Keratinocyte (primary cell): ENCODE measurements around the gene ALCAM. TPM values are rescaled to one million over a fixed set of nuclear protein-coding genes. Genes with fewer than 3 reads are reported as not detected.

ENCODE experiments used
- DNase-seq: peaks from one replicate; pipeline ENCODE4 v3.0.0-alpha.2; 2011; ENCODE audit warnings: low read depth, missing footprints, low spot score
- FAIRE-seq: peaks from 2 replicates; lab custom pipeline; 2011; peaks lifted over from hg19 to GRCh38; lab: Jason Lieb, UNC
- H2AFZ ChIP-seq: 2 replicates; pipeline ENCODE4 v1.6.0; 2012; ENCODE audit warnings: low read length, control low read depth, inconsistent platforms; ENCODE audit not compliant: control insufficient read depth
- H3K27ac ChIP-seq: 2 replicates; pipeline ENCODE4 v1.5.1; 2011; ENCODE audit warnings: low read length; ENCODE audit not compliant: control insufficient read depth, insufficient read depth
- H3K27me3 ChIP-seq: 3 replicates; pipeline ENCODE4 v1.6.0; 2011; ENCODE audit warnings: low read length; ENCODE audit not compliant: control insufficient read depth, insufficient read depth; ENCODE audit errors: extremely low read depth
- H3K36me3 ChIP-seq, 2 experiments: 2 replicates in 1 of 2; 3 replicates in 1 of 2; pipeline ENCODE4 v1.5.1; 2011; ENCODE audit warnings: low read length in 2 of 2, mild to moderate bottlenecking in 1 of 2; ENCODE audit not compliant: control insufficient read depth in 2 of 2, insufficient read depth in 2 of 2; ENCODE audit errors: extremely low read depth in 1 of 2
- H3K4me1 ChIP-seq: 3 replicates; pipeline ENCODE4 v1.5.1; 2011; ENCODE audit warnings: low read length; ENCODE audit not compliant: control insufficient read depth, insufficient read depth; ENCODE audit errors: extremely low read depth
- H3K4me2 ChIP-seq: 3 replicates; pipeline ENCODE4 v1.6.0; 2011; ENCODE audit warnings: low read depth, low read length; ENCODE audit not compliant: control insufficient read depth, insufficient read depth; ENCODE audit errors: extremely low read depth
- H3K4me3 ChIP-seq, 3 experiments: fragments of 200-600 bp in 1 of 3; sonication (generic) in 1 of 3; 2 replicates in 2 of 3; 3 replicates in 1 of 3; pipeline ENCODE4 v1.5.1; 2011 to 2016; ENCODE audit warnings: low read length in 3 of 3, mild to moderate bottlenecking in 3 of 3, control low read depth in 2 of 3, inconsistent platforms in 1 of 3, low read depth in 1 of 3, mixed read lengths in 1 of 3, mixed run types in 1 of 3, moderate library complexity in 1 of 3; ENCODE audit not compliant: control insufficient read depth in 2 of 3, insufficient read depth in 2 of 3; ENCODE audit errors: extremely low read depth in 1 of 3
- H3K79me2 ChIP-seq: 2 replicates; pipeline ENCODE4 v1.6.0; 2012; ENCODE audit warnings: low read length; ENCODE audit not compliant: control insufficient read depth, insufficient read depth
- H3K9ac ChIP-seq: 3 replicates; pipeline ENCODE4 v1.6.0; 2011; ENCODE audit warnings: low read length; ENCODE audit not compliant: control insufficient read depth, insufficient read depth; ENCODE audit errors: extremely low read depth
- H3K9me1 ChIP-seq: 3 replicates; pipeline ENCODE4 v1.6.0; 2011; ENCODE audit warnings: low read length; ENCODE audit not compliant: control insufficient read depth, insufficient read depth; ENCODE audit errors: extremely low read depth
- H3K9me3 ChIP-seq: 2 replicates; pipeline ENCODE4 v1.5.1; 2012; ENCODE audit warnings: low read depth, low read length; ENCODE audit not compliant: control insufficient read depth
- H4K20me1 ChIP-seq: 3 replicates; pipeline ENCODE4 v1.6.0; 2011; ENCODE audit warnings: low read length; ENCODE audit not compliant: control insufficient read depth, insufficient read depth; ENCODE audit errors: extremely low read depth
- CTCF ChIP-seq, 3 experiments: IDR thresholded peaks in 1 of 3; conservative IDR thresholded peaks in 1 of 3; optimal IDR thresholded peaks in 1 of 3; 2 replicates in 2 of 3; 3 replicates in 1 of 3; pipeline versions ENCODE3 to v1.5.1; 2011; ENCODE audit warnings: low read length in 3 of 3, mild to moderate bottlenecking in 3 of 3, moderate library complexity in 2 of 3, control low read depth in 1 of 3, inconsistent platforms in 1 of 3; ENCODE audit not compliant: insufficient read depth in 2 of 3; ENCODE audit errors: extremely low read depth in 1 of 3
- EZH2 ChIP-seq: IDR thresholded peaks from one replicate; pipeline ENCODE4 v1.6.1; 2012; ENCODE audit warnings: inconsistent platforms, mild to moderate bottlenecking, low read length, moderate library complexity
- dilution Hi-C: fragments of 300-500 bp; cut with MboI; formaldehyde crosslinking; loops from one replicate; pipeline ENCODE4 v1.7.0; 2020; ENCODE audit warnings: low sequenced_read_pairs; ENCODE audit not compliant: extremely low pct_ligation_motif_present
- polyA plus RNA-seq, 5 experiments: library from polyadenylated mRNA; depleted of rRNA in 3 of 5; stranded (reverse) in 3 of 5; stranded (forward) in 1 of 5; unstranded in 1 of 5; fragments of >200 nt; gene quantifications; 1 replicate in 1 of 5; 2 replicates in 3 of 5; 3 replicates in 1 of 5; pipeline versions ENCODE4 v1.2.1 to v1.2.3, GENCODE V29; 2011 to 2012; ENCODE audit warnings: missing spikeins in 2 of 5, low read depth in 1 of 5, low replicate concordance in 1 of 5

ALCAM gene
- polyA plus RNA-seq, 1 donor (not counting 4 experiments of a cell fraction or from before 2014, with no cell fraction given), result 71.3 TPM

GRCh38 chr3:105322570-105323273, 44.0 kb upstream of the ALCAM start:
- H2AFZ ChIP-seq, result no peak overlapping the region
- H3K79me2 ChIP-seq, result no peaks in the 10 kb centered on the region
- DNase-seq (no peak), FAIRE-seq (no peak)
- no peak overlapping the region for H3K4me3 ChIP-seq
- H3K9me3 ChIP-seq, result no peaks in the 10 kb centered on the region
- H3K27me3 ChIP-seq, result no peaks in the 10 kb centered on the region
- no peaks in the 10 kb centered on the region for H3K4me1 ChIP-seq
- H3K9me1 ChIP-seq, result no peaks in the 10 kb centered on the region
- H3K27ac ChIP-seq, result no peak overlapping the region
- H3K9ac ChIP-seq, result no peak overlapping the region
- dilution Hi-C loops, result no loop called here
- no peaks in the 10 kb centered on the region for H3K36me3 ChIP-seq
- H4K20me1 ChIP-seq, result no peaks in the 10 kb centered on the region
- no peak for TF ChIP-seq EZH2
- no peak for TF ChIP-seq CTCF (optimal IDR thresholded peaks at IDR 0.05 in 1 of 3, IDR thresholded peaks at IDR 0.05 in 1 of 3, conservative IDR thresholded peaks at IDR 0.05 in 1 of 3; ENCODE audit: extremely low read depth in 1 of 3, insufficient read depth in 2 of 3, low read length in 3 of 3)
- no peak overlapping the region for H3K4me2 ChIP-seq

- H3K9me1 ChIP-seq, result no peaks in the 10 kb centered on the region
- H3K4me3 ChIP-seq, result no peak overlapping the region
- no peaks in the 10 kb centered on the region for H3K36me3 ChIP-seq
- H3K4me2 ChIP-seq, result no peak overlapping the region
- FAIRE-seq (no peak), DNase-seq (no peak)
- H3K9ac ChIP-seq, result no peak overlapping the region
- no peaks in the 10 kb centered on the region for H3K9me3 ChIP-seq
- H4K20me1 ChIP-seq, result no peaks in the 10 kb centered on the region
- no peak overlapping the region for H2AFZ ChIP-seq
- TF ChIP-seq CTCF (optimal IDR thresholded peaks at IDR 0.05 in 1 of 3, IDR thresholded peaks at IDR 0.05 in 1 of 3, conservative IDR thresholded peaks at IDR 0.05 in 1 of 3; ENCODE audit: extremely low read depth in 1 of 3, insufficient read depth in 2 of 3, low read length in 3 of 3) (no peak), EZH2 (no peak)
- peaks cover 2% of the 10 kb centered on the region for H3K4me1 ChIP-seq
- no peaks in the 10 kb centered on the region for H3K27me3 ChIP-seq
- no peak overlapping the region for H3K27ac ChIP-seq
- no peaks in the 10 kb centered on the region for H3K79me2 ChIP-seq
- dilution Hi-C loops, result no loop called here
Measured at GRCh38 chr3:105323274-105323599, 43.5 kb upstream of the ALCAM start.
